ENCODE data around the gene HELZ2. TPM values are rescaled to one million over a fixed set of nuclear protein-coding genes. Genes with fewer than 3 reads are reported as not detected.

HELZ2 gene
- total and polyA plus RNA-seq, 10 of the 15 experiments (the other 5 are each of a cell fraction or from before 2014, with no cell fraction given), result 0.05 to 33.3 (median 6.2) TPM

DNA sequence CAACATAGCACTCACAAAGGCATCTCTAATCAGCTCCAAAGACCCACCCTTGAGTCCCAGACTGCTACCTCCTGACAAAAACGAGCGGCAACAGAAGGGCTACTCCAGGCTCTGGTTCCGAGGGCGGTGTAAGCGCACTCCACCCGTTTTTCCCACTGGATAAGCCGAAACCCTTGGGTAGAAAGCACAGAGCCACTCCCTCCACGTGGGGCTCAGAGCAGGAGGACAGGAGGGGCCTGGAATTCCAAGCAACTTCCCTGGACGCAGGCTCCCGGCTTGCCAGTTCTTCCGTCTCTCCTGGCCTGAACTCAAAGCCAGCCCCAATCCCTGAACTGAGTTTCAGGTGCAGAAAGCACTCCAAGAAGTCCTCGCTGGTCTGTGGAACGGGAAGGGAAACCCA, 45.5 kb upstream of the HELZ2 start:
- SMC1A ChIA-PET (ENCODE audit: uncharacterized antibody, unreplicated experiment), result no interaction called here
- in situ Hi-C loops (cut with MboI), result no loop called here

DNA sequence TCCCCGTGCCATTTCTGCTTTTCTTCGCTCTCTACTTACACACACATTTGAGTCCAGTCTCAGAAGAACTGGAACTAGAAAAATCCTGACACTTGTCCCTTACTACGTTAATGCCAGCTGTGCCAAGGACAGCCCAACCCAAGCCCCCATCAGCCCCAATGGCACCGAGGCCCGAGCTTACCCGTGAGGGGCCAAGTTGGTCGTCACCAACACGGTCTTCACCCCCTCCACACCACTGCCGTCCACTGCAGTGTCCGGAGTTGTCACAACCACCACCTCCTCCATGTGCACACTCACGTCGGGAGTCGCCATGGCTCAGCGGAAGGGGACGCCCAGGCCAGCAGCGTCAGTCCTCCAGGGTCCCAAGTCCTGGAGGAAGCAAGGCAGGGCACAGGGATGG, 45.0 kb upstream of the HELZ2 start:
- in situ Hi-C loops (cut with MboI), result no loop called here
- peaks cover 23% of the 10 kb centered on the region for H3K79me2 ChIP-seq (ENCODE audit: control insufficient read depth, insufficient read depth, low read length)
- TF ChIP-seq BCL11A (IDR thresholded peaks at IDR 0.05; ENCODE audit: low read depth, low read length) (no peak), ZNF274 (IDR thresholded peaks at IDR 0.05; ENCODE audit: insufficient read depth, insufficient read length) (no peak), SP1 (IDR thresholded peaks at IDR 0.05; ENCODE audit: low read depth, low read length) (no peak), HSF1 (IDR thresholded peaks at IDR 0.05; ENCODE audit: low read depth, low read length) (no peak), RELA (IDR thresholded peaks at IDR 0.05; ENCODE audit: borderline replicate concordance, partially characterized antibody) (no peak), IKZF2 (IDR thresholded peaks at IDR 0.05) (no peak), SUPT20H (IDR thresholded peaks at IDR 0.05; ENCODE audit: borderline replicate concordance, control insufficient read depth, low read depth, low read length) (no peak), IKZF1 (conservative IDR thresholded peaks at IDR 0.05) (no peak), BRCA1 (IDR thresholded peaks at IDR 0.05; ENCODE audit: low read depth, low read length) (no peak), RB1 (IDR thresholded peaks at IDR 0.05; ENCODE audit: borderline replicate concordance) (no peak), EZH2 (IDR thresholded peaks at IDR 0.05; ENCODE audit: borderline replicate concordance, control insufficient read depth, low read depth, low read length) (no peak), POU2F2 (IDR thresholded peaks at IDR 0.05; ENCODE audit: borderline replicate concordance, low read depth, low read length) (no peak), SMARCA5 (IDR thresholded peaks at IDR 0.05) (no peak), SMC3 (IDR thresholded peaks at IDR 0.05; ENCODE audit: borderline replicate concordance, low read length) (no peak), FOXK2 (IDR thresholded peaks at IDR 0.05) (no peak)

More for the DNA sequence above, 45.5 kb upstream of the HELZ2 start:
- Histone ChIP-seq H3K27ac (ENCODE audit: control insufficient read depth, insufficient read depth) (no peak overlapping the region), H4K20me1 (ENCODE audit: control insufficient read depth, insufficient read depth) (no peaks in the 10 kb centered on the region), H3K9ac (ENCODE audit: control insufficient read depth, insufficient read depth, low read length) (no peak overlapping the region), H2AFZ (ENCODE audit: control insufficient read depth, low read depth, low read length) (no peak overlapping the region), H3K36me3 (ENCODE audit: control insufficient read depth in 2 of 2, insufficient read depth in 2 of 2, low read length in 1 of 2) (peaks cover 12 to 13% of the 10 kb centered on the region in 2 experiments), H3K4me3 (no peak overlapping the region), H3K4me2 (ENCODE audit: control insufficient read depth, insufficient read depth) (no peak overlapping the region), H3K79me2 (ENCODE audit: control insufficient read depth, insufficient read depth, low read length) (peaks cover 25% of the 10 kb centered on the region), H3K4me1 (ENCODE audit: control insufficient read depth, insufficient read depth, low read length) (peaks cover 7% of the 10 kb centered on the region), H3K9me3 (replicated peaks; ENCODE audit: control insufficient read depth, insufficient read depth, low read length) (no peaks in the 10 kb centered on the region), H3K27me3 (replicated peaks in 1 of 2; ENCODE audit: control insufficient read depth in 2 of 2, insufficient read depth in 2 of 2, low read length in 1 of 2) (no peaks in the 10 kb centered on the region)
- DNase-seq (ENCODE audit: low read depth, low spot score), result no peak
- ChIA-PET CTCF (no interaction called here), POLR2A (no interaction called here), RAD21 (ENCODE audit: unreplicated experiment) (no interaction called here)
- FAIRE-seq, result no peak
- intact Hi-C loops (cut with micrococcal nuclease; ENCODE audit: unreplicated experiment), result no loop called here
- 81% methylated on average over 13 of the region's 13 CpGs for WGBS (ENCODE audit: insufficient coverage, insufficient replicate concordance, low lambda C conversion rate, missing lambda C conversion rate)
- TF ChIP-seq EED (IDR thresholded peaks at IDR 0.05; ENCODE audit: low read depth) (0 out of 2 replicates have a peak, but pooled peaks have one; percentile 26), STAT3 (IDR thresholded peaks at IDR 0.05; ENCODE audit: low read depth, low read length) (no peak), CHD2 (IDR thresholded peaks at IDR 0.05; ENCODE audit: borderline replicate concordance, low read depth, low read length) (no peak), PAX5 (IDR thresholded peaks at IDR 0.05; ENCODE audit: borderline replicate concordance, low read depth, low read length) (no peak), MXI1 (IDR thresholded peaks at IDR 0.05; ENCODE audit: low read depth, low read length) (no peak), BMI1 (IDR thresholded peaks at IDR 0.05; ENCODE audit: borderline replicate concordance) (no peak)
- no peak for ATAC-seq
- BruUV-seq (replicated peaks), result no TSS peak

More for the DNA sequence above, 45.0 kb upstream of the HELZ2 start:
- SMC1A ChIA-PET (ENCODE audit: uncharacterized antibody, unreplicated experiment), result no interaction called here
- H2AFZ ChIP-seq (ENCODE audit: control insufficient read depth, low read depth, low read length), result no peak overlapping the region
- intact Hi-C loops (cut with micrococcal nuclease; ENCODE audit: unreplicated experiment), result no loop called here
- no peak overlapping the region for H3K27ac ChIP-seq (ENCODE audit: control insufficient read depth, insufficient read depth)
- no TSS peak for BruUV-seq (replicated peaks)
- H3K36me3 ChIP-seq (ENCODE audit: control insufficient read depth in 2 of 2, insufficient read depth in 2 of 2, low read length in 1 of 2), result peaks cover 12 to 13% of the 10 kb centered on the region in 2 experiments
- H3K9ac ChIP-seq (ENCODE audit: control insufficient read depth, insufficient read depth, low read length), result no peak overlapping the region
- CTCF ChIA-PET, result no interaction called here
- no peaks in the 10 kb centered on the region for H3K9me3 ChIP-seq (replicated peaks; ENCODE audit: control insufficient read depth, insufficient read depth, low read length)
- ATAC-seq, result no peak
- RAD21 ChIA-PET (ENCODE audit: unreplicated experiment), result no interaction called here
- DNase-seq (ENCODE audit: low read depth, low spot score), result no peak
- no peak overlapping the region for H3K4me2 ChIP-seq (ENCODE audit: control insufficient read depth, insufficient read depth)
- POLR2A ChIA-PET, result interaction anchor here (1.2 kb wide), 1 partner anchor 8 kb away, joined by 4 read pairs; the partner anchor contains the start of gene GMEB2
- WGBS (ENCODE audit: insufficient coverage, insufficient replicate concordance, low lambda C conversion rate, missing lambda C conversion rate), result 93% methylated on average over 16 of the region's 16 CpGs
- FAIRE-seq, result no peak
- H3K4me3 ChIP-seq, result no peak overlapping the region
- H4K20me1 ChIP-seq (ENCODE audit: control insufficient read depth, insufficient read depth), result no peaks in the 10 kb centered on the region
- H3K4me1 ChIP-seq (ENCODE audit: control insufficient read depth, insufficient read depth, low read length), result peaks cover 7% of the 10 kb centered on the region
- no peaks in the 10 kb centered on the region for H3K27me3 ChIP-seq (replicated peaks in 1 of 2; ENCODE audit: control insufficient read depth in 2 of 2, insufficient read depth in 2 of 2, low read length in 1 of 2)

Measured in GM12878 (cell line).